ENCODE data around the gene QRFP.

DNA sequence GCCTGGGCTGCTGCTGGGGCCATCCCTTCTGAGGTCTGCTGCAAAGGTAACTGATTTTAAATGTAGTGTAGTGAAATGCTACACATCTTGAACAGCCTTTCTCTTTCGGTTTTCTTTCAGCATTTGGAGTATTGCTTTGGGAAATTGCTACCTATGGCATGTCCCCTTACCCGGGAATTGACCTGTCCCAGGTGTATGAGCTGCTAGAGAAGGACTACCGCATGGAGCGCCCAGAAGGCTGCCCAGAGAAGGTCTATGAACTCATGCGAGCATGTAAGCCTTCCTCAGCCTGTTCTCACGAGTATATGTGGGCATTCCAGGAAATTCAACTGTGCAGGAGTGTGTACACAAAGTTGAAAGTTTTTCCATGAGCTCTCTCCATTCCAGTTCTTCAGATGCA lies 18.3 kb downstream of the QRFP start:
- TF ChIP-seq, protein P1, sequence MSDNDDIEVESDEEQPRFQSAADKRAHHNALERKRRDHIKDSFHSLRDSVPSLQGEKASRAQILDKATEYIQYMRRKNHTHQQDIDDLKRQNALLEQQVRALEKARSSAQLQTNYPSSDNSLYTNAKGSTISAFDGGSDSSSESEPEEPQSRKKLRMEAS (IDR thresholded peaks at IDR 0.05), result no peak
- TF ChIP-seq CTCF (IDR thresholded peaks at IDR 0.05), result no peak
- no peak for TF ChIP-seq SREBF2 (IDR thresholded peaks at IDR 0.05)

Data from A549 (cell line).